Upper lobe of left lung (tissue), 6 donors: ENCODE measurements around the gene TPSG1. TPM values are rescaled to one million over a fixed set of nuclear protein-coding genes. Genes with fewer than 3 reads are reported as not detected.

Experiments
- ATAC-seq, 2 donors: fragments of 200-7000 bp; cut with Tn5 transposase; one replicate each; pipeline ENCODE4 v1.9.1; 2022; ENCODE audit warnings: mild to moderate bottlenecking in 2 of 2, moderate library complexity in 2 of 2; ENCODE audit not compliant: low FRiP score in 2 of 2
- DNase-seq, 2 donors: peaks; one replicate each; pipeline ENCODE4 v3.0.0-alpha.2; 2019 to 2020
- H3K27ac ChIP-seq, 4 donors: fragments of 200-600 bp; sonication (generic); one replicate each; pipeline ENCODE4 v1.5.1; 2016 to 2019
- H3K27me3 ChIP-seq, 4 donors: fragments of 200-600 bp; sonication (generic); one replicate each; pipeline ENCODE4 v1.5.1; 2017 to 2019
- H3K36me3 ChIP-seq, 4 donors: fragments of 200-600 bp; sonication (generic); one replicate each; pipeline ENCODE4 v1.5.1; 2016 to 2019
- H3K4me1 ChIP-seq, 4 donors: fragments of 200-600 bp; sonication (generic); one replicate each; pipeline ENCODE4 v1.5.1; 2018 to 2019
- H3K4me3 ChIP-seq, 4 donors: fragments of 200-600 bp; sonication (generic); one replicate each; pipeline ENCODE4 v1.5.1; 2017 to 2019; ENCODE audit warnings: mild to moderate bottlenecking in 2 of 4, moderate library complexity in 1 of 4
- H3K9me3 ChIP-seq, 4 donors: fragments of 200-600 bp; sonication (generic); one replicate each; pipeline ENCODE4 v1.5.1; 2018 to 2019
- CTCF ChIP-seq, 6 experiments: fragments of 450-650 bp in 4 of 6; fragments of 200-600 bp in 2 of 6; sonication (generic) in 2 of 6; IDR thresholded peaks; one replicate each; pipeline ENCODE4 v1.5.1; 2016 to 2019; ENCODE audit warnings: antibody characterized with exemption in 6 of 6
- EP300 ChIP-seq, 4 donors: sonication (generic); formaldehyde crosslinking; IDR thresholded peaks; one replicate each; pipeline ENCODE4 v1.5.1; 2017; ENCODE audit warnings: antibody characterized with exemption in 4 of 4, control low read depth in 2 of 4
- POLR2A ChIP-seq, 4 donors: fragments of 450-650 bp; IDR thresholded peaks; one replicate each; pipeline ENCODE4 v1.5.1; 2016 to 2017; ENCODE audit warnings: antibody characterized with exemption in 4 of 4, mild to moderate bottlenecking in 2 of 4
- POLR2AphosphoS5 ChIP-seq, 2 donors: sonication (generic); formaldehyde crosslinking; IDR thresholded peaks; one replicate each; pipeline ENCODE4 v1.5.1; 2017; ENCODE audit warnings: antibody characterized with exemption in 2 of 2
- WGBS, 2 donors: methylation state at CpG; one replicate each; pipeline ENCODE4 v1.1.5; 2017 to 2018; 5-methylcytosine and 5-hydroxymethylcytosine counted together
- total RNA-seq, 6 donors: library from RNA; depleted of rRNA in 4 of 6; stranded (reverse); fragments of >200 nt in 4 of 6; gene quantifications; one replicate each; pipeline versions ENCODE4 v1.1.0 to v1.2.1, GENCODE V29; 2016 to 2021
- donor health status: DM: no; HTN: no; CAD: no; lungs with moderate emphysema.
- donor health status: DM: no; HTN: yes; CAD: no; lungs with severe emphysema.

The TPSG1 gene
- total RNA-seq, 6 donors from 2014 or later = 0.61 to 38.8 (median 3.7) TPM; not detected in 2

- ATAC-seq (no peak), DNase-seq (no peak)
- Histone ChIP-seq H3K4me1 (peaks cover 10 to 30% (median 17%) of the 10 kb centered on the region in 4 donors), H3K36me3 (no peaks in the 10 kb centered on the region), H3K4me3 (no peak overlapping the region), H3K27me3 (no peaks in the 10 kb centered on the region), H3K27ac (no peak overlapping the region), H3K9me3 (no peaks in the 10 kb centered on the region)
- 97 to 98% methylated on average over 13 to 18 of the region's 18 CpGs for WGBS, 2 donors
- TF ChIP-seq POLR2A (IDR thresholded peaks at IDR 0.05) = no peak
- TF ChIP-seq POLR2AphosphoS5 (IDR thresholded peaks at IDR 0.05) = no peak
- TF ChIP-seq EP300 (IDR thresholded peaks at IDR 0.05) = no peak
- TF ChIP-seq CTCF (IDR thresholded peaks at IDR 0.05) = no peak
These were observed 40.1 kb downstream of the TPSG1 start for GRCh38 chr16:1184980-1185379.

GRCh38 chr16:1184156-1184868 lies 40.8 kb downstream of the TPSG1 start:
- no peaks in the 10 kb centered on the region for H3K9me3 ChIP-seq
- H3K4me3 ChIP-seq = no peak overlapping the region
- no peak for DNase-seq
- no peak for TF ChIP-seq POLR2AphosphoS5 (IDR thresholded peaks at IDR 0.05)
- TF ChIP-seq POLR2A (IDR thresholded peaks at IDR 0.05) = no peak
- TF ChIP-seq CTCF (IDR thresholded peaks at IDR 0.05) = no peak
- TF ChIP-seq EP300 (IDR thresholded peaks at IDR 0.05) = no peak
- no peaks in the 10 kb centered on the region for H3K36me3 ChIP-seq
- H3K27me3 ChIP-seq = no peaks in the 10 kb centered on the region
- peaks cover 10 to 30% (median 17%) of the 10 kb centered on the region in 4 donors for H3K4me1 ChIP-seq
- 81 to 92% methylated on average over 8 to 26 of the region's 26 CpGs for WGBS, 2 donors
- H3K27ac ChIP-seq = no peak overlapping the region
- no peak for ATAC-seq

- no peak for DNase-seq
- Histone ChIP-seq H3K4me1 (peaks cover 10 to 30% (median 17%) of the 10 kb centered on the region in 4 donors), H3K4me3 (no peak overlapping the region), H3K27ac (peak overlapping the region in 3 of 4 donors; percentile 27 to 79 (median 46)), H3K9me3 (no peaks in the 10 kb centered on the region), H3K36me3 (no peaks in the 10 kb centered on the region), H3K27me3 (no peaks in the 10 kb centered on the region)
- ATAC-seq = no peak
- 46 to 47% methylated on average over 12 to 42 of the region's 45 CpGs for WGBS, 2 donors
- TF ChIP-seq EP300 (IDR thresholded peaks at IDR 0.05) = no peak
- no peak for TF ChIP-seq POLR2AphosphoS5 (IDR thresholded peaks at IDR 0.05)
These were observed 41.8 kb downstream of the TPSG1 start for GRCh38 chr16:1182950-1183907.

GRCh38 chr16:1182316-1182671 lies 42.8 kb downstream of the TPSG1 start:
- Histone ChIP-seq H3K4me3 (peak overlapping the region in 3 of 4 donors; percentile 6 to 37 (median 9)), H3K27me3 (no peaks in the 10 kb centered on the region), H3K4me1 (peaks cover 10 to 30% (median 17%) of the 10 kb centered on the region in 4 donors), H3K36me3 (no peaks in the 10 kb centered on the region), H3K27ac (peak overlapping the region in 3 of 4 donors; percentile 27 to 79 (median 59)), H3K9me3 (no peaks in the 10 kb centered on the region)
- DNase-seq (peak; percentile 62 to 89), ATAC-seq (peak; percentile 24 to 61)
- WGBS, 2 donors = 7 to 31% methylated on average over 5 to 12 of the region's 19 CpGs
- TF ChIP-seq EP300 (IDR thresholded peaks at IDR 0.05) (peak in 1 of 4 donors; percentile 40), POLR2A (IDR thresholded peaks at IDR 0.05) (no peak), POLR2AphosphoS5 (IDR thresholded peaks at IDR 0.05) (peak in 1 of 2 donors; percentile 45)

GRCh38 chr16:1181404-1182315 lies 43.4 kb downstream of the TPSG1 start:
- ATAC-seq (peak in 1 of 2 donors; percentile 5), DNase-seq (no peak)
- no peak for TF ChIP-seq POLR2A (IDR thresholded peaks at IDR 0.05)
- no peak for TF ChIP-seq POLR2AphosphoS5 (IDR thresholded peaks at IDR 0.05)
- no peak for TF ChIP-seq EP300 (IDR thresholded peaks at IDR 0.05)
- TF ChIP-seq CTCF (IDR thresholded peaks at IDR 0.05) = no peak
- 49 to 69% methylated on average over 21 to 38 of the region's 39 CpGs for WGBS, 2 donors
- Histone ChIP-seq H3K27ac (peak overlapping the region in 3 of 4 donors; percentile 48 to 79 (median 59)), H3K36me3 (no peaks in the 10 kb centered on the region), H3K9me3 (no peaks in the 10 kb centered on the region), H3K27me3 (no peaks in the 10 kb centered on the region), H3K4me1 (peaks cover 10 to 30% (median 17%) of the 10 kb centered on the region in 4 donors), H3K4me3 (peak overlapping the region in 3 of 4 donors; percentile 6 to 37 (median 9))
